ENCODE results near the gene LRRFIP1. TPM values are rescaled to one million over a fixed set of nuclear protein-coding genes. Genes with fewer than 3 reads are reported as not detected.

The LRRFIP1 gene
- total RNA-seq, 1 experiment from 2014 or later = 35.1 TPM

GRCh38 chr2:237618449-237618848 lies 8.9 kb upstream of the LRRFIP1 start:
- no peak for DNase-seq (ENCODE audit: low read depth)

- no peak for DNase-seq (ENCODE audit: low read depth)
Measured at GRCh38 chr2:237623428-237624403, 3.7 kb upstream of the LRRFIP1 start.

- DNase-seq (ENCODE audit: low read depth) = no peak
Measured at GRCh38 chr2:237624565-237624964, 2.8 kb upstream of the LRRFIP1 start.

- no peak for DNase-seq (ENCODE audit: low read depth)
Measured at GRCh38 chr2:237625216-237625705, 2.1 kb upstream of the LRRFIP1 start.

GRCh38 chr2:237625777-237626176 lies 1.6 kb upstream of the LRRFIP1 start:
- no peak for DNase-seq (ENCODE audit: low read depth)

GRCh38 chr2:237626813-237627440 lies 460 bp upstream of the LRRFIP1 start:
- no peak for DNase-seq (ENCODE audit: low read depth)

GRCh38 chr2:237628247-237629187 lies 1.1 kb downstream of the LRRFIP1 start:
- DNase-seq (ENCODE audit: low read depth) = no peak

GRCh38 chr2:237629188-237629534 lies 1.8 kb downstream of the LRRFIP1 start:
- no peak for DNase-seq (ENCODE audit: low read depth)

- peak; percentile 72 for DNase-seq (ENCODE audit: low read depth)
Measured at GRCh38 chr2:237629739-237630138, 2.4 kb downstream of the LRRFIP1 start.

- no peak for DNase-seq (ENCODE audit: low read depth)
Measured at GRCh38 chr2:237630216-237631000, 3.0 kb downstream of the LRRFIP1 start.

GRCh38 chr2:237631007-237631785 lies 3.8 kb downstream of the LRRFIP1 start:
- DNase-seq (ENCODE audit: low read depth) = peak; percentile 36

GRCh38 chr2:237631801-237632585 lies 4.6 kb downstream of the LRRFIP1 start:
- no peak for DNase-seq (ENCODE audit: low read depth)

- no peak for DNase-seq (ENCODE audit: low read depth)
Measured at GRCh38 chr2:237633061-237633561, 5.7 kb downstream of the LRRFIP1 start.

- no peak for DNase-seq (ENCODE audit: low read depth)
Measured at GRCh38 chr2:237636578-237636977, 9.2 kb downstream of the LRRFIP1 start.

- no peak for DNase-seq (ENCODE audit: low read depth)
Measured at GRCh38 chr2:237637429-237638135, 10.2 kb downstream of the LRRFIP1 start.

GRCh38 chr2:237638176-237638575 lies 10.8 kb downstream of the LRRFIP1 start:
- no peak for DNase-seq (ENCODE audit: low read depth)

- DNase-seq (ENCODE audit: low read depth) = no peak
Measured at GRCh38 chr2:237639052-237639835, 11.9 kb downstream of the LRRFIP1 start.

GRCh38 chr2:237639836-237640220 lies 12.4 kb downstream of the LRRFIP1 start:
- DNase-seq (ENCODE audit: low read depth) = peak; percentile 29
